ENCODE measurements around the gene ATP6V1G2.
A peak's percentile ranks its signal among the peaks of the same experiment; 100 is the strongest.

DNA sequence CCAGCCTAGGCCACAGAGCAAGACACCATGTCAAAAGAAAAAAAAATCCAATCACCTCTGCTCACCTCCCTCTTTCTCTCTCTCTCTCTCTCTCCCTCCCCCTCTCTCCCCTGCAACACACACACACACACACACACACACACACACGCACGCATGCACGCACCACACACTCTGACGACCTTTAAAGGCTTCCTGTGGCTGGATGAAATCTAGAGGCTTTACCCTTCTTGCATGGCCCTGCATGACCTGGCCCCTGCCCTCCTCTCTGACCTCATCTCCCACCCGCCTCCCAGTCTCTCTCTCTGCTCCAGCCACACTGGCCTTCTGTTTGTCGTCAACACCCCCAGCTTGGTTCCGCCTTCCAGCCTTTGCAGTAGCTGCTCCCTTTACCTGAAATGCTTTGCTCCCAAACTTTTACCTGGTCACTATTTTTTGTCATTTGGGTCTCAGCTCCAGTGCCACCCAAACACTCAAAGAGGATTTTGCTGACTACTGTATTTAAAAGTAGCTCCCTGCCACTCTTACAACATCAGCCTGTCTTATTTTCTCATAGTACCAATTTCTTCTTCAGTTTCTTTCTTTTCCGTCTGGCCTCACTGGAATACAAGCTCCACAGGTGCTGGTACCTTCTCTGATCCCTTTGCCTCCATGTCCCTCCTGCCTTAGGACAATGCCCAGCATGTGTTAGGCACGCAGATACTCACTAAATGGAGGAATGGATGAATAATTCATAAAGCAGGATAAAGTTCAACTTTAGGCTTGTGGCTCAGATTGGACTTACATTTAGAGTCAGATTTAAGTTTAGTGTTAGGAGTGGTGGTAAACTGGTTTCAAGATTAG lies 21.3 kb upstream of the ATP6V1G2 start:
- TF ChIP-seq ZNF221 (tag by site-specific recombination; IDR thresholded peaks at IDR 0.05; ENCODE audit: borderline replicate concordance), result no peak
- no peak for TF ChIP-seq ZEB2 (tag by site-specific recombination; IDR thresholded peaks at IDR 0.05)
- TF ChIP-seq, protein P1, sequence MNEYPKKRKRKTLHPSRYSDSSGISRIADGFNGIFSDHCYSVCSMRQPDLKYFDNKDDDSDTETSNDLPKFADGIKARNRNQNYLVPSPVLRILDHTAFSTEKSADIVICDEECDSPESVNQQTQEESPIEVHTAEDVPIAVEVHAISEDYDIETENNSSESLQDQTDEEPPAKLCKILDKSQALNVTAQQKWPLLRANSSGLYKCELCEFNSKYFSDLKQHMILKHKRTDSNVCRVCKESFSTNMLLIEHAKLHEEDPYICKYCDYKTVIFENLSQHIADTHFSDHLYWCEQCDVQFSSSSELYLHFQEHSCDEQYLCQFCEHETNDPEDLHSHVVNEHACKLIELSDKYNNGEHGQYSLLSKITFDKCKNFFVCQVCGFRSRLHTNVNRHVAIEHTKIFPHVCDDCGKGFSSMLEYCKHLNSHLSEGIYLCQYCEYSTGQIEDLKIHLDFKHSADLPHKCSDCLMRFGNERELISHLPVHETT (tag by site-specific recombination; IDR thresholded peaks at IDR 0.05), result no peak
- TF ChIP-seq, protein P2, sequence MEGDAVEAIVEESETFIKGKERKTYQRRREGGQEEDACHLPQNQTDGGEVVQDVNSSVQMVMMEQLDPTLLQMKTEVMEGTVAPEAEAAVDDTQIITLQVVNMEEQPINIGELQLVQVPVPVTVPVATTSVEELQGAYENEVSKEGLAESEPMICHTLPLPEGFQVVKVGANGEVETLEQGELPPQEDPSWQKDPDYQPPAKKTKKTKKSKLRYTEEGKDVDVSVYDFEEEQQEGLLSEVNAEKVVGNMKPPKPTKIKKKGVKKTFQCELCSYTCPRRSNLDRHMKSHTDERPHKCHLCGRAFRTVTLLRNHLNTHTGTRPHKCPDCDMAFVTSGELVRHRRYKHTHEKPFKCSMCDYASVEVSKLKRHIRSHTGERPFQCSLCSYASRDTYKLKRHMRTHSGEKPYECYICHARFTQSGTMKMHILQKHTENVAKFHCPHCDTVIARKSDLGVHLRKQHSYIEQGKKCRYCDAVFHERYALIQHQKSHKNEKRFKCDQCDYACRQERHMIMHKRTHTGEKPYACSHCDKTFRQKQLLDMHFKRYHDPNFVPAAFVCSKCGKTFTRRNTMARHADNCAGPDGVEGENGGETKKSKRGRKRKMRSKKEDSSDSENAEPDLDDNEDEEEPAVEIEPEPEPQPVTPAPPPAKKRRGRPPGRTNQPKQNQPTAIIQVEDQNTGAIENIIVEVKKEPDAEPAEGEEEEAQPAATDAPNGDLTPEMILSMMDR (tag by site-specific recombination; IDR thresholded peaks at IDR 0.05), result no peak
- TF ChIP-seq ZNF426 (tag by site-specific recombination; IDR thresholded peaks at IDR 0.05), result no peak
- no peak for TF ChIP-seq TSHZ1 (tag by site-specific recombination; IDR thresholded peaks at IDR 0.05; ENCODE audit: borderline replicate concordance)
- no peak for TF ChIP-seq SP2 (tag by site-specific recombination; IDR thresholded peaks at IDR 0.05)
- no peak for TF ChIP-seq ZNF626 (tag by site-specific recombination; IDR thresholded peaks at IDR 0.05)
- no peak for TF ChIP-seq ZNF10 (tag by site-specific recombination; IDR thresholded peaks at IDR 0.05)
- no peak for TF ChIP-seq ZNF510 (tag by site-specific recombination; IDR thresholded peaks at IDR 0.05; ENCODE audit: insufficient replicate concordance)
- no peak for TF ChIP-seq GLI2 (tag by site-specific recombination; IDR thresholded peaks at IDR 0.05; ENCODE audit: borderline replicate concordance, low read depth)
- TF ChIP-seq ZNF19 (tag by site-specific recombination; IDR thresholded peaks at IDR 0.05; ENCODE audit: low read depth), result no peak
- TF ChIP-seq, protein P3, sequence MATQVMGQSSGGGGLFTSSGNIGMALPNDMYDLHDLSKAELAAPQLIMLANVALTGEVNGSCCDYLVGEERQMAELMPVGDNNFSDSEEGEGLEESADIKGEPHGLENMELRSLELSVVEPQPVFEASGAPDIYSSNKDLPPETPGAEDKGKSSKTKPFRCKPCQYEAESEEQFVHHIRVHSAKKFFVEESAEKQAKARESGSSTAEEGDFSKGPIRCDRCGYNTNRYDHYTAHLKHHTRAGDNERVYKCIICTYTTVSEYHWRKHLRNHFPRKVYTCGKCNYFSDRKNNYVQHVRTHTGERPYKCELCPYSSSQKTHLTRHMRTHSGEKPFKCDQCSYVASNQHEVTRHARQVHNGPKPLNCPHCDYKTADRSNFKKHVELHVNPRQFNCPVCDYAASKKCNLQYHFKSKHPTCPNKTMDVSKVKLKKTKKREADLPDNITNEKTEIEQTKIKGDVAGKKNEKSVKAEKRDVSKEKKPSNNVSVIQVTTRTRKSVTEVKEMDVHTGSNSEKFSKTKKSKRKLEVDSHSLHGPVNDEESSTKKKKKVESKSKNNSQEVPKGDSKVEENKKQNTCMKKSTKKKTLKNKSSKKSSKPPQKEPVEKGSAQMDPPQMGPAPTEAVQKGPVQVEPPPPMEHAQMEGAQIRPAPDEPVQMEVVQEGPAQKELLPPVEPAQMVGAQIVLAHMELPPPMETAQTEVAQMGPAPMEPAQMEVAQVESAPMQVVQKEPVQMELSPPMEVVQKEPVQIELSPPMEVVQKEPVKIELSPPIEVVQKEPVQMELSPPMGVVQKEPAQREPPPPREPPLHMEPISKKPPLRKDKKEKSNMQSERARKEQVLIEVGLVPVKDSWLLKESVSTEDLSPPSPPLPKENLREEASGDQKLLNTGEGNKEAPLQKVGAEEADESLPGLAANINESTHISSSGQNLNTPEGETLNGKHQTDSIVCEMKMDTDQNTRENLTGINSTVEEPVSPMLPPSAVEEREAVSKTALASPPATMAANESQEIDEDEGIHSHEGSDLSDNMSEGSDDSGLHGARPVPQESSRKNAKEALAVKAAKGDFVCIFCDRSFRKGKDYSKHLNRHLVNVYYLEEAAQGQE (tag by site-specific recombination; IDR thresholded peaks at IDR 0.05), result no peak
- TF ChIP-seq ZNF398 (tag by site-specific recombination; IDR thresholded peaks at IDR 0.05), result peak; percentile 69

Data from HEK293 (cell line).